ENCODE results near the gene APOC3. TPM values are rescaled to one million over a fixed set of nuclear protein-coding genes. Genes with fewer than 3 reads are reported as not detected.

APOC3 gene
- polyA plus RNA-seq, 4 donors = 273 to 10,182 (median 3,455) TPM

DNA sequence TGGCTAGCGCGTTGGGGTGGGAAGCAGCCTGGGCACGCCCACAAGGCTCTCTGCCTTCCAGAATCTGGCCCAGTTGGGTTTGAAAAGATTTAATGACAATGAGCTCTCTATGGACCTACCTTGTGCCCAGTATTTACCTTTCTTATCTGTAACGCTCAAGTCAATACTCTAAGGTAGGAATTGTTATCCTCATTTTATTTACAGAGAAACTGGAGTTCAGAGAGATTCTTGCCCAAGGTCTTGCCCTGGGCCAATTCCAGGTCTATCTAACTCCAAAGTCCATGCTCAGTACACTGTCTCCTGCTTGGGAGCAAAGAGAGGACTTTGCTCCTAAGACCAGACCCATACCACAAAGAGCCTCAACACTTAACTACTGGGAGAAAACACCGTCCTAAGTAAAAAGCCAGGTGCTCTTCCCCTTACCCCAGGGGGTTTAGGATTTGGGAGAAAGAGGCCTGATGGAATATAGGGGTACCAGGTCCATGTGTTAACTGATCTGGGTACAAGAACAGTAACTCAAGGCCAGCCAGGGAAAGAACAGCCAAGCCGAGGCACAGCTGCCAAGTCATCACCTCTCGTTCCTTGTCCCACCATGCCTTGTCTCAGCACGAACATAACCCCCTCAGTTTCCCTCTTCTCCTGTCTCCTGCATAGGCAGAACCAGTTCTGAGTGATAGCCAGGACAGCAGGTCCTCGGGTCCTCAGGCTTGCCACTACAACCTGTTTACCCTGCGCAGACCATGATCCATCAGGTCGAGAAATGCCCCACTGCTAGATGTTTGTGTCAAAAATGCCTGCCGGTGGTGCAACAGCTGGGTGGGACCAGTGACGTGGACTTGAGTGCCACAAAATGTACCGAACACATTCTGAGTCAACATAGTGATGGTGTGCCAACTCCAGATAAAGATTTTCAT is 21.2 kb upstream of the APOC3 start:
- WGBS, 3 donors = 14 to 58% (median 27%) methylated on average over 14 of the region's 14 CpGs
- H3K36me3 ChIP-seq (ENCODE audit: control insufficient read depth in 3 of 3, insufficient read depth in 2 of 3, low read depth in 1 of 3, low read length in 3 of 3) = no peaks in the 10 kb centered on the region
- H3K27ac ChIP-seq (ENCODE audit: low read depth in 1 of 3, low read length in 2 of 3) = peak overlapping the region; percentile 74 to 98 (median 84)
- DNase-seq = peak; percentile 88 to 92
- H3K4me1 ChIP-seq (ENCODE audit: control insufficient read depth in 3 of 3, insufficient read depth in 2 of 3, low read depth in 1 of 3, low read length in 2 of 3) = peaks cover 0 to 29% (median 2%) of the 10 kb centered on the region in 3 donors
- no peaks in the 10 kb centered on the region for H3K27me3 ChIP-seq (ENCODE audit: control insufficient read depth in 3 of 3, insufficient read depth in 3 of 3, low read length in 3 of 3)
- no peak overlapping the region for H3K4me3 ChIP-seq (ENCODE audit: low read depth in 1 of 3, low read length in 3 of 3)
- no peak for FAIRE-seq
- H3K9me3 ChIP-seq (ENCODE audit: control insufficient read depth in 2 of 2, insufficient read depth in 1 of 2, low read depth in 1 of 2, low read length in 1 of 2) = peaks cover 0 to 5% of the 10 kb centered on the region in 2 donors

DNA sequence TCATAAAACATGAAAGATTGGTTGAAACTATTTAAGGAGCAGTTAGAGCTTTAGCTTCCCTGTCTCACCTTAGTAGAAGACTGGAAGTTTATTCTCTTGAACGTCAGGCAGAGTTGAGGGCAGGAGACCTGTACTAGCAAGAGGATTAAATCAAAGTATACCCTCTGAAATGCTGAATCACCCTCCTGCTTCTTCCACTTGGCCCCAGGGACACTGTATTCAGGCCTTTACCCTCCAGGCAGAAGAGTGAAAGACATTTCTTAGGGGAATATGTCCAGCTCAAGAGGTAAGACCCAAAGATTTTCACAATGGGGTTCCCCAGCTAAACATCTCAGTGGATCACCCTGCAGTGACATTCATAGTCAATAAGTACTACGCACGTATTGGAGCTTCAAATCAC is 18.5 kb upstream of the APOC3 start:
- FAIRE-seq = no peak
- H3K4me1 ChIP-seq (ENCODE audit: control insufficient read depth in 3 of 3, insufficient read depth in 2 of 3, low read depth in 1 of 3, low read length in 2 of 3) = peaks cover 0 to 43% (median 2%) of the 10 kb centered on the region in 3 donors

DNA sequence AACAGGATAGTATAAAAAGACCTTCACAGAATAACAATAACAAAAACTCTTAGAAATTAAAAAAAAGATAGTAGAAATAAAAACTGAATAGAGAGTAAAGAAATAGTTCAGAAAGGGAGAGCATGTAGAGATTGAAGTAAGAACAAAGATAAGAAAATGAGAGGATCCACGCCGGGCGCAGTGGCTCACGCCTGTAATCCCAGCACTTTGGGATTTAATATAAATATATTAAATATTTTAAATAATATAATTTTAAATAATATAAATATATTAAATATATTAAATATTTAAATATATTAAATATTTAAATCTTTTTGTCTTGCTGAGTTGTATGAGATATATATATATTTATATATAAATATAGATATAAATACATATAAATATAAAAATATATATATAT is 17.6 kb upstream of the APOC3 start:
- FAIRE-seq (peak; percentile 99), DNase-seq (no peak)
- WGBS, 3 donors = 86 to 99% (median 97%) methylated on average over 4 of the region's 4 CpGs
- no peaks in the 10 kb centered on the region for H3K36me3 ChIP-seq (ENCODE audit: control insufficient read depth in 3 of 3, insufficient read depth in 2 of 3, low read depth in 1 of 3, low read length in 3 of 3)
- peaks cover 0 to 38% (median 2%) of the 10 kb centered on the region in 3 donors for H3K4me1 ChIP-seq (ENCODE audit: control insufficient read depth in 3 of 3, insufficient read depth in 2 of 3, low read depth in 1 of 3, low read length in 2 of 3)
- H3K27me3 ChIP-seq (ENCODE audit: control insufficient read depth in 3 of 3, insufficient read depth in 3 of 3, low read length in 3 of 3) = no peaks in the 10 kb centered on the region
- no peak overlapping the region for H3K27ac ChIP-seq (ENCODE audit: low read depth in 1 of 3, low read length in 2 of 3)
- H3K9me3 ChIP-seq (ENCODE audit: control insufficient read depth in 2 of 2, insufficient read depth in 1 of 2, low read depth in 1 of 2, low read length in 1 of 2) = peaks cover 0 to 5% of the 10 kb centered on the region in 2 donors
- no peak overlapping the region for H3K4me3 ChIP-seq (ENCODE audit: low read depth in 1 of 3, low read length in 3 of 3)

More for the DNA sequence above, 18.5 kb upstream of the APOC3 start:
- H3K9me3 ChIP-seq (ENCODE audit: control insufficient read depth in 2 of 2, insufficient read depth in 1 of 2, low read depth in 1 of 2, low read length in 1 of 2) = peaks cover 0 to 5% of the 10 kb centered on the region in 2 donors
- WGBS, 3 donors = 82 to 94% (median 86%) methylated on average over 3 of the region's 3 CpGs
- no peak overlapping the region for H3K27ac ChIP-seq (ENCODE audit: low read depth in 1 of 3, low read length in 2 of 3)
- H3K36me3 ChIP-seq (ENCODE audit: control insufficient read depth in 3 of 3, insufficient read depth in 2 of 3, low read depth in 1 of 3, low read length in 3 of 3) = no peaks in the 10 kb centered on the region
- no peaks in the 10 kb centered on the region for H3K27me3 ChIP-seq (ENCODE audit: control insufficient read depth in 3 of 3, insufficient read depth in 3 of 3, low read length in 3 of 3)
- H3K4me3 ChIP-seq (ENCODE audit: low read depth in 1 of 3, low read length in 3 of 3) = no peak overlapping the region
- peak in 1 of 2 donors; percentile 15 for DNase-seq

DNA sequence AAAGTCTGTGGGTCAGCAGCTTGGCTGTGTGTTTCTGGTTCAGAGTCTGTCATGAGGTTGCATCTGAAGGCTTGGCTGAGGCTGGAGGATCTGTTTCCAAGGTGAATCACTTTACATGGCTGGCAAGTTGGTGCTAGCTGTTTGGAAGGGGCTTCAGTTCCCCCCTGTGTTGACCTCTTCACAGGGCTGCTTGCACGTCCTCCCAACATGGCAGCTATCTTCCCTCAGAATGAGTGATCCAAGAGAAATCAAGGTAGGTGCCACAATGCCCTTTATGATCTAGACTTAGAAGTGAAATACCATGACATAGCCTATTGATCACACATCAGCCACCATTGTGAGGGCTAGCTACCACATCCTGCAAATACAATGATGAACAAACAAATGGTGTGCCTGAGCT is 16.5 kb upstream of the APOC3 start:
- H3K4me3 ChIP-seq (ENCODE audit: low read depth in 1 of 3, low read length in 3 of 3) = no peak overlapping the region
- H3K36me3 ChIP-seq (ENCODE audit: control insufficient read depth in 3 of 3, insufficient read depth in 2 of 3, low read depth in 1 of 3, low read length in 3 of 3) = no peaks in the 10 kb centered on the region
- H3K4me1 ChIP-seq (ENCODE audit: control insufficient read depth in 3 of 3, insufficient read depth in 2 of 3, low read depth in 1 of 3, low read length in 2 of 3) = peaks cover 0 to 31% (median 0%) of the 10 kb centered on the region in 3 donors
- FAIRE-seq = no peak
- H3K27me3 ChIP-seq (ENCODE audit: control insufficient read depth in 3 of 3, insufficient read depth in 3 of 3, low read length in 3 of 3) = no peaks in the 10 kb centered on the region
- no peak for DNase-seq
- WGBS, 3 donors = 72 to 90% (median 84%) methylated on average over 1 of the region's 1 CpG
- peaks cover 0 to 5% of the 10 kb centered on the region in 2 donors for H3K9me3 ChIP-seq (ENCODE audit: control insufficient read depth in 2 of 2, insufficient read depth in 1 of 2, low read depth in 1 of 2, low read length in 1 of 2)
- H3K27ac ChIP-seq (ENCODE audit: low read depth in 1 of 3, low read length in 2 of 3) = peak overlapping the region; percentile 7 to 79 (median 52)

GRCh38 chr11:116813781-116814471 is 15.8 kb upstream of the APOC3 start:
- Histone ChIP-seq H3K27me3 (ENCODE audit: control insufficient read depth in 3 of 3, insufficient read depth in 3 of 3, low read length in 3 of 3) (no peaks in the 10 kb centered on the region), H3K27ac (ENCODE audit: low read depth in 1 of 3, low read length in 2 of 3) (peak overlapping the region; percentile 52 to 79 (median 52)), H3K4me1 (ENCODE audit: control insufficient read depth in 3 of 3, insufficient read depth in 2 of 3, low read depth in 1 of 3, low read length in 2 of 3) (peaks cover 0 to 25% (median 0%) of the 10 kb centered on the region in 3 donors), H3K9me3 (ENCODE audit: control insufficient read depth in 2 of 2, insufficient read depth in 1 of 2, low read depth in 1 of 2, low read length in 1 of 2) (peaks cover 0 to 5% of the 10 kb centered on the region in 2 donors), H3K36me3 (ENCODE audit: control insufficient read depth in 3 of 3, insufficient read depth in 2 of 3, low read depth in 1 of 3, low read length in 3 of 3) (peaks cover 0 to 2% (median 0%) of the 10 kb centered on the region in 3 donors), H3K4me3 (ENCODE audit: low read depth in 1 of 3, low read length in 3 of 3) (no peak overlapping the region)
- FAIRE-seq = no peak
- peak; percentile 64 to 92 for DNase-seq
- WGBS, 3 donors = 35 to 60% (median 51%) methylated on average over 5 of the region's 5 CpGs

- DNase-seq (no peak), FAIRE-seq (no peak)
- H3K4me1 ChIP-seq (ENCODE audit: control insufficient read depth in 3 of 3, insufficient read depth in 2 of 3, low read depth in 1 of 3, low read length in 2 of 3) = peaks cover 0 to 25% (median 0%) of the 10 kb centered on the region in 3 donors
- peaks cover 0 to 5% of the 10 kb centered on the region in 2 donors for H3K9me3 ChIP-seq (ENCODE audit: control insufficient read depth in 2 of 2, insufficient read depth in 1 of 2, low read depth in 1 of 2, low read length in 1 of 2)
- 76 to 96% (median 91%) methylated on average over 6 of the region's 6 CpGs for WGBS, 3 donors
- peaks cover 0 to 6% (median 0%) of the 10 kb centered on the region in 3 donors for H3K36me3 ChIP-seq (ENCODE audit: control insufficient read depth in 3 of 3, insufficient read depth in 2 of 3, low read depth in 1 of 3, low read length in 3 of 3)
- H3K27ac ChIP-seq (ENCODE audit: low read depth in 1 of 3, low read length in 2 of 3) = peak overlapping the region in 2 of 3 donors; percentile 52 to 79
- no peak overlapping the region for H3K4me3 ChIP-seq (ENCODE audit: low read depth in 1 of 3, low read length in 3 of 3)
- H3K27me3 ChIP-seq (ENCODE audit: control insufficient read depth in 3 of 3, insufficient read depth in 3 of 3, low read length in 3 of 3) = no peaks in the 10 kb centered on the region
Measured at GRCh38 chr11:116814502-116814901, 15.2 kb upstream of the APOC3 start.

DNA sequence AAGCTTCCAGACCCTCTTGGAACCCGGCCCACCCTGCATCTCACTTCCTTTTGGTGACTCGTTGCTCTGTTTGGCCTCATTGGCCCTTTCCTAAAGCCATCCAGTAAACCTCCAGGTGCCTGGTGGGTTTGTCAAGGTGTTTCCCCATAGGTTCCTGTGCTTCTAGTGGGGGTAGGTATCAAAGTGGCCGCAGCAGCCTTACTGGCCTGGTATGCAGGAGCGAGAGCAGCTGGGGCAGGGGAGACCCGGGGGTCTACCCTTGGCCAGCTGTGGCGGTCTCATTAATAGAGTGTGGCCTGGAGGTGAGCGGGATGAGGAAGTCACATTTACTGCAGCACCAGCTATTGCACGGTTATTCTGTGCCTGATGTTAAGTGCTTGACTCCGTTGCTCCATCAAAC is 10.7 kb upstream of the APOC3 start:
- WGBS, 3 donors = 81 to 88% (median 87%) methylated on average over 9 of the region's 9 CpGs
- H3K4me3 ChIP-seq (ENCODE audit: low read depth in 1 of 3, low read length in 3 of 3) = peak overlapping the region in 1 of 3 donors; percentile 55
- H3K36me3 ChIP-seq (ENCODE audit: control insufficient read depth in 3 of 3, insufficient read depth in 2 of 3, low read depth in 1 of 3, low read length in 3 of 3) = peaks cover 0 to 41% (median 9%) of the 10 kb centered on the region in 3 donors
- peak; percentile 33 to 51 for DNase-seq
- H3K4me1 ChIP-seq (ENCODE audit: control insufficient read depth in 3 of 3, insufficient read depth in 2 of 3, low read depth in 1 of 3, low read length in 2 of 3) = peaks cover 0 to 31% (median 0%) of the 10 kb centered on the region in 3 donors
- H3K9me3 ChIP-seq (ENCODE audit: control insufficient read depth in 2 of 2, insufficient read depth in 1 of 2, low read depth in 1 of 2, low read length in 1 of 2) = peaks cover 0 to 5% of the 10 kb centered on the region in 2 donors
- H3K27ac ChIP-seq (ENCODE audit: low read depth in 1 of 3, low read length in 2 of 3) = peak overlapping the region in 1 of 3 donors; percentile 94
- no peaks in the 10 kb centered on the region for H3K27me3 ChIP-seq (ENCODE audit: control insufficient read depth in 3 of 3, insufficient read depth in 3 of 3, low read length in 3 of 3)
- FAIRE-seq = no peak

Data from small intestine (tissue), 7 donors.